Liver (tissue), 9 donors: ENCODE measurements around the gene FBXW5. TPM values are rescaled to one million over a fixed set of nuclear protein-coding genes. Genes with fewer than 3 reads are reported as not detected.

ENCODE experiments used
- DNase-seq: peaks from one replicate; pipeline ENCODE4 v3.0.0-alpha.2; 2017; ENCODE audit warnings: low spot score
- H3K27ac ChIP-seq, 2 donors: one replicate each; pipeline ENCODE4 v1.7.0; 2013; ENCODE audit warnings: inconsistent platforms in 2 of 2, low read length in 2 of 2, control low read depth in 1 of 2, low read depth in 1 of 2, mild to moderate bottlenecking in 1 of 2
- H3K27me3 ChIP-seq, 4 donors: one replicate each; pipeline versions ENCODE4 v1.6.1 to v1.7.0; 2013; ENCODE audit warnings: low read length in 3 of 4, inconsistent platforms in 1 of 4, mild to moderate bottlenecking in 1 of 4, moderate library complexity in 1 of 4; ENCODE audit not compliant: control insufficient read depth in 4 of 4, insufficient read depth in 4 of 4
- H3K36me3 ChIP-seq, 4 donors: one replicate each; pipeline versions ENCODE4 v1.6.1 to v1.7.0; 2013; ENCODE audit warnings: low read length in 3 of 4, mild to moderate bottlenecking in 3 of 4, low read depth in 1 of 4, moderate library complexity in 1 of 4; ENCODE audit not compliant: control insufficient read depth in 4 of 4, insufficient read depth in 3 of 4
- H3K4me1 ChIP-seq, 4 donors: one replicate each; pipeline versions ENCODE4 v1.6.1 to v1.7.0; 2013; ENCODE audit warnings: low read length in 3 of 4, mild to moderate bottlenecking in 3 of 4, moderate library complexity in 1 of 4; ENCODE audit not compliant: control insufficient read depth in 4 of 4, insufficient read depth in 4 of 4
- H3K4me3 ChIP-seq, 3 donors: one replicate each; pipeline versions ENCODE4 v1.6.1 to v1.7.0; 2013; ENCODE audit warnings: low read length in 3 of 3, control low read depth in 1 of 3, low read depth in 1 of 3, mild to moderate bottlenecking in 1 of 3
- H3K9ac ChIP-seq, 2 donors: one replicate each; pipeline ENCODE4 v1.7.0; 2013; ENCODE audit warnings: low read length in 2 of 2, mild to moderate bottlenecking in 2 of 2, moderate library complexity in 2 of 2, control low read depth in 1 of 2, low read depth in 1 of 2
- H3K9me3 ChIP-seq, 4 donors: one replicate each; pipeline versions ENCODE4 v1.6.1 to v1.7.0; 2013; ENCODE audit warnings: low read length in 3 of 4; ENCODE audit not compliant: control insufficient read depth in 4 of 4
- EGR1 ChIP-seq, 2 donors: IDR thresholded peaks; 2 replicates each; pipeline ENCODE4 v1.6.1; 2016 to 2018; ENCODE audit warnings: antibody characterized with exemption in 2 of 2, low read depth in 2 of 2
- FOXA1 ChIP-seq: IDR thresholded peaks from 2 replicates; pipeline ENCODE4 v1.6.1; 2016; ENCODE audit warnings: antibody characterized with exemption
- FOXA2 ChIP-seq: IDR thresholded peaks from 2 replicates; pipeline ENCODE4 v1.6.1; 2016; ENCODE audit warnings: antibody characterized with exemption
- GABPA ChIP-seq, 2 donors: IDR thresholded peaks in 1 of 2; conservative IDR thresholded peaks in 1 of 2; 2 replicates each; pipeline ENCODE4 v1.6.1; 2016; ENCODE audit warnings: antibody characterized with exemption in 2 of 2, mild to moderate bottlenecking in 1 of 2, moderate library complexity in 1 of 2
- HNF4A ChIP-seq, 2 donors: conservative IDR thresholded peaks; 2 replicates each; pipeline ENCODE4 v1.6.1; 2016; ENCODE audit warnings: antibody characterized with exemption in 2 of 2, mild to moderate bottlenecking in 2 of 2
- NR2F2 ChIP-seq: IDR thresholded peaks from 2 replicates; pipeline ENCODE4 v1.6.1; 2016; ENCODE audit warnings: antibody characterized with exemption
- TAF1 ChIP-seq: conservative IDR thresholded peaks from 2 replicates; pipeline ENCODE4 v1.6.1; 2016; ENCODE audit warnings: antibody characterized with exemption, mild to moderate bottlenecking
- YY1 ChIP-seq: IDR thresholded peaks from 2 replicates; pipeline ENCODE4 v1.6.1; 2016; ENCODE audit warnings: antibody characterized with exemption, mild to moderate bottlenecking
- WGBS: extraction: QIAGEN DNeasy Blood & Tissue Kit; methylation state at CpG from one replicate; pipeline ENCODE4 v1.1.7; 2013; 5-methylcytosine and 5-hydroxymethylcytosine counted together
- polyA plus RNA-seq, 2 donors: library from polyadenylated mRNA; stranded (reverse) in 1 of 2; unstranded in 1 of 2; fragments of 200-250 nt in 1 of 2; fragments of >200 nt in 1 of 2; fragmentation: Nextera tagmentation in 1 of 2; extraction: Ambion mirVana in 1 of 2; gene quantifications; one replicate each; pipeline versions ENCODE4 v1.2.1 to v1.2.3, GENCODE V29; 2013 to 2015
- total RNA-seq, 2 donors: library from RNA; depleted of rRNA; stranded (reverse); fragments of >200 nt; gene quantifications; one replicate each; pipeline ENCODE4 v1.2.3, GENCODE V29; 2014
- TF ChIP-seq, protein P1 (sequence below): IDR thresholded peaks from 2 replicates; pipeline ENCODE4 v1.6.1; 2016; ENCODE audit warnings: antibody characterized with exemption
- TF ChIP-seq, protein P2 (sequence below): fragments of 150-350 bp; IDR thresholded peaks from 2 replicates; pipeline ENCODE4 v1.5.1; 2017; ENCODE audit warnings: improper control_type of control experiment, low read depth, low read length; ENCODE audit not compliant: missing input control
- TF ChIP-seq, protein P3 (sequence below): IDR thresholded peaks from 2 replicates; pipeline ENCODE4 v1.6.1; 2016; ENCODE audit warnings: antibody characterized with exemption, mild to moderate bottlenecking
- donor health status: healthy.
- donor health status: healthy.
- donor health status: healthy.
- donor health status: healthy.
- donor health status: healthy.

FBXW5 gene
- total and polyA plus RNA-seq, 4 donors = 64.0 to 163 (median 109) TPM

DNA sequence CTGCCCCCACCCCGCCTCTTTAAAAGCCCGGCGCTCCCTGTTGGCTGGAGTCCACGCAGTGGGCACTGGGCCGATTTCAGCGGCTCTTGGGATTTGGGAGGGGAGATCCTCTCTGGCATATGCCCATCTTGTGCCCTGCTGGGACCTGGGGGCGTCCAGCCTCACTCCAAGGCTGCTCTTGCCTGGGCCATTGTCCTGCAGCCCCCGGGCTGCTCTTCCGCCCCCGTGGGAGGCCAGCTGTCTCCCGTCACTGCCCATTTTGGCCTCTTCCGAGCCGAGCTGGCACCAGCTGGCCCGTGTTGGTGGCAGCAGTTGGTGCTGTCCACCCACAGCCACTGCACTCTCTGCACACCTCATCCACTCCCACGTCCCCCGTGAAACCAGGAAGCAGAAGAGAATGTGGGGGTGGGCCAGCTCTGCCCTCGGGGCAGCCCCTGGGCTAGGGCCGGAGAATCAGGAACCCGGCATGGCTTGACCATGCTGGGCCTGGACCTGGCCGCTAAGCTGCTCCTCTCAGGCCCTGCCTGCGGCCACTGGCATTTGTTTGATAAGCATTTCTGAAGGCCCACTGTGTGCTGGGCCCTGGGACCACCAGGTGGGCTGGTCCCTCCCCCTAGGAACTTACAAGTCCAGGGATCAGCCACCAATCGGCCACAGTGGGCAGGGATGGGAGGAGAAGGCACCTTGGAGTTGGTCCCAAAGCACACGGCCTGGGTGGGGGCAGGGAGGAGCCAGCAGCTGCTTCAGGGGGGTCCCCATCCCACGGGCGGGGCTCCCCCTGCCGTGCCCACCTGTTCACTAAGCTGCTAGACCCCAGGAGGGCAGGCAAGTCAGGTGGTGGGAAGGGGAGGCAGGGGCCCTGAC lies 2.7 kb upstream of the FBXW5 start (continued):
- TF ChIP-seq, protein P1, sequence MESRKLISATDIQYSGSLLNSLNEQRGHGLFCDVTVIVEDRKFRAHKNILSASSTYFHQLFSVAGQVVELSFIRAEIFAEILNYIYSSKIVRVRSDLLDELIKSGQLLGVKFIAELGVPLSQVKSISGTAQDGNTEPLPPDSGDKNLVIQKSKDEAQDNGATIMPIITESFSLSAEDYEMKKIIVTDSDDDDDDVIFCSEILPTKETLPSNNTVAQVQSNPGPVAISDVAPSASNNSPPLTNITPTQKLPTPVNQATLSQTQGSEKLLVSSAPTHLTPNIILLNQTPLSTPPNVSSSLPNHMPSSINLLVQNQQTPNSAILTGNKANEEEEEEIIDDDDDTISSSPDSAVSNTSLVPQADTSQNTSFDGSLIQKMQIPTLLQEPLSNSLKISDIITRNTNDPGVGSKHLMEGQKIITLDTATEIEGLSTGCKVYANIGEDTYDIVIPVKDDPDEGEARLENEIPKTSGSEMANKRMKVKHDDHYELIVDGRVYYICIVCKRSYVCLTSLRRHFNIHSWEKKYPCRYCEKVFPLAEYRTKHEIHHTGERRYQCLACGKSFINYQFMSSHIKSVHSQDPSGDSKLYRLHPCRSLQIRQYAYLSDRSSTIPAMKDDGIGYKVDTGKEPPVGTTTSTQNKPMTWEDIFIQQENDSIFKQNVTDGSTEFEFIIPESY = no peak
- no peak for TF ChIP-seq FOXA2

DNA sequence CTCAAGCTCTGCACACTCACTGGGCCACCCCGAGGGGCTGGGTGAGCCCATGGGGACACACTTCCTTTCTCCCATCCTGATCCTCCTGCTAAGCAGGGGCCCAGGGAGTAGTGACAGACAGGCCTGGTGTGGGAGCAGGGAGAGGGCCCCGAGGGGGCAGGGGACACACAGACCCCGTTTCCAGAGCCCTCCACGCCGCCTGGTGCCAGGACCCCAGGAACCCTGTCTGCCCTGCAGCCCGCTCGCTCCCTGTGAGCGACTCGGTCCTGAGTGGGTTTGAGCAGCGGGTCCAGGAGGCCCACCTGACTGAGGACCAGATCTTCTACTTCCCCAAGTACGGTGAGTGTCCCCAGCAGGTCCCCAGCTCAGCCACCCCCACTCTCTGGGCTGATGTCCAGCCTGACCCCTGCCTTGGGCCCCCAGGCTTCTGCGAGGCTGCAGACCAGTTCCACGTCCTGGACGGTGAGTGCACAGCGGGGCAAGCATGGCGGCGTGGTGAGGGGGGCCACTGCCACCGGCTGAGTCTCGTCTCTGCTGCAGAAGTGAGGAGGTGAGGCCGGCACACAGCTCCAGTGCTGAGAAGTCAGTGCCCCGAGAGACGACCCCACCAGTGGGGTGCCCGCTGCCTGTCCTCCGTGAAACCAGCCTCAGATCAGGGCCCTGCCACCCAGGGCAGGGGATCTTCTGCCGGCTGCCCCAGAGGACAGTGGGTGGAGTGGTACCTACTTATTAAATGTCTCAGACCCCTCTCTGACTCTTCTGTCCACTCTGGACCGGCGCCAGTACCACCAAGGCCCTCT lies 1.9 kb upstream of the FBXW5 start:
- H3K27me3 ChIP-seq = no peaks in the 10 kb centered on the region
- no peaks in the 10 kb centered on the region for H3K9me3 ChIP-seq
- H3K4me1 ChIP-seq = peaks cover 10 to 58% (median 38%) of the 10 kb centered on the region in 4 donors
- peak overlapping the region; percentile 86 to 95 for H3K27ac ChIP-seq
- TF ChIP-seq FOXA2 (no peak), YY1 (no peak), HNF4A (conservative IDR thresholded peaks at IDR 0.05) (no peak)
- WGBS = 46% methylated on average over 27 of the region's 27 CpGs
- peak overlapping the region; percentile 20 to 63 for H3K9ac ChIP-seq
- DNase-seq = no peak
- H3K4me3 ChIP-seq = peak overlapping the region; percentile 62 to 78 (median 64)
- peaks cover 0 to 8% (median 3%) of the 10 kb centered on the region in 4 donors for H3K36me3 ChIP-seq

DNA sequence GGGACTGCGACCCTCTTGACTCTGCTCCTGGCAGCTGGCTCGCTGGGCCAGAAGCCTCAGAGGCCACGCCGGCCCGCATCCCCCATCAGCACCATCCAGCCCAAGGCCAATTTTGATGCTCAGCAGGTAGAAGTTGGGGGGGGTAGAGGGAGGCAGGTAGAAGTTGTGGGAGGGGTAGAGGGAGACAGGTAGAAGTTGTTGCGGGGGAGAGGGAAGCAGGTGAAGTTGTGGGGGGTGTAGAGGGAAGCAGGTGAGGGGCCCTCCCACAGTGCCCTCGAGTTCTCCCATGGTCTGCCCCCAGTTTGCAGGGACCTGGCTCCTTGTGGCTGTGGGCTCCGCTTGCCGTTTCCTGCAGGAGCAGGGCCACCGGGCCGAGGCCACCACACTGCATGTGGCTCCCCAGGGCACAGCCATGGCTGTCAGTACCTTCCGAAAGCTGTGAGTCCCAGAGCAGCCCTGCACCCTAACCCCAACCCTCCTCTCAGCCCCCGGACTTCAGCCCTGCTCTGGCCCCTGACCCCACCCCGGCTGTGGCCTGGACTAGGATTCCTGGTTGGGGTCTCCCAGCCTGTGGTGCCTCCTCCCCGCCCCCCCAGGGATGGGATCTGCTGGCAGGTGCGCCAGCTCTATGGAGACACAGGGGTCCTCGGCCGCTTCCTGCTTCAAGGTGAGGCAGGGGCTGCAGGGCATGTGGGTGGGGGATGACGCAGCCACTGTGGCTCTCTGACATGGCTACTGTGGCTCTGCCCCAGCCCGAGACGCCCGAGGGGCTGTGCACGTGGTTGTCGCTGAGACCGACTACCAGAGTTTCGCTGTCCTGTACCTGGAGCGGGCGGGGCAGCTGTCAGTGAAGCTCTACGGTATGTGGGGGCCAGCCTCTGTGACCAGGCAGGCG lies 1.0 kb upstream of the FBXW5 start:
- DNase-seq = no peak
- 44% methylated on average over 30 of the region's 30 CpGs for whole genome bisulfite sequencing
- no peaks in the 10 kb centered on the region for H3K9me3 ChIP-seq
- H3K27me3 ChIP-seq = no peaks in the 10 kb centered on the region
- H3K4me3 ChIP-seq = peak overlapping the region; percentile 62 to 78 (median 75)
- H3K27ac ChIP-seq = peak overlapping the region; percentile 86 to 95
- TF ChIP-seq EGR1 (IDR thresholded peaks at IDR 0.05; ENCODE audit: low read depth in 2 of 2) = peak in 1 of 2 donors; percentile 13
- TF ChIP-seq, protein P2, sequence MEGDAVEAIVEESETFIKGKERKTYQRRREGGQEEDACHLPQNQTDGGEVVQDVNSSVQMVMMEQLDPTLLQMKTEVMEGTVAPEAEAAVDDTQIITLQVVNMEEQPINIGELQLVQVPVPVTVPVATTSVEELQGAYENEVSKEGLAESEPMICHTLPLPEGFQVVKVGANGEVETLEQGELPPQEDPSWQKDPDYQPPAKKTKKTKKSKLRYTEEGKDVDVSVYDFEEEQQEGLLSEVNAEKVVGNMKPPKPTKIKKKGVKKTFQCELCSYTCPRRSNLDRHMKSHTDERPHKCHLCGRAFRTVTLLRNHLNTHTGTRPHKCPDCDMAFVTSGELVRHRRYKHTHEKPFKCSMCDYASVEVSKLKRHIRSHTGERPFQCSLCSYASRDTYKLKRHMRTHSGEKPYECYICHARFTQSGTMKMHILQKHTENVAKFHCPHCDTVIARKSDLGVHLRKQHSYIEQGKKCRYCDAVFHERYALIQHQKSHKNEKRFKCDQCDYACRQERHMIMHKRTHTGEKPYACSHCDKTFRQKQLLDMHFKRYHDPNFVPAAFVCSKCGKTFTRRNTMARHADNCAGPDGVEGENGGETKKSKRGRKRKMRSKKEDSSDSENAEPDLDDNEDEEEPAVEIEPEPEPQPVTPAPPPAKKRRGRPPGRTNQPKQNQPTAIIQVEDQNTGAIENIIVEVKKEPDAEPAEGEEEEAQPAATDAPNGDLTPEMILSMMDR = no peak
- TF ChIP-seq NR2F2 = no peak
- TF ChIP-seq, protein P3, sequence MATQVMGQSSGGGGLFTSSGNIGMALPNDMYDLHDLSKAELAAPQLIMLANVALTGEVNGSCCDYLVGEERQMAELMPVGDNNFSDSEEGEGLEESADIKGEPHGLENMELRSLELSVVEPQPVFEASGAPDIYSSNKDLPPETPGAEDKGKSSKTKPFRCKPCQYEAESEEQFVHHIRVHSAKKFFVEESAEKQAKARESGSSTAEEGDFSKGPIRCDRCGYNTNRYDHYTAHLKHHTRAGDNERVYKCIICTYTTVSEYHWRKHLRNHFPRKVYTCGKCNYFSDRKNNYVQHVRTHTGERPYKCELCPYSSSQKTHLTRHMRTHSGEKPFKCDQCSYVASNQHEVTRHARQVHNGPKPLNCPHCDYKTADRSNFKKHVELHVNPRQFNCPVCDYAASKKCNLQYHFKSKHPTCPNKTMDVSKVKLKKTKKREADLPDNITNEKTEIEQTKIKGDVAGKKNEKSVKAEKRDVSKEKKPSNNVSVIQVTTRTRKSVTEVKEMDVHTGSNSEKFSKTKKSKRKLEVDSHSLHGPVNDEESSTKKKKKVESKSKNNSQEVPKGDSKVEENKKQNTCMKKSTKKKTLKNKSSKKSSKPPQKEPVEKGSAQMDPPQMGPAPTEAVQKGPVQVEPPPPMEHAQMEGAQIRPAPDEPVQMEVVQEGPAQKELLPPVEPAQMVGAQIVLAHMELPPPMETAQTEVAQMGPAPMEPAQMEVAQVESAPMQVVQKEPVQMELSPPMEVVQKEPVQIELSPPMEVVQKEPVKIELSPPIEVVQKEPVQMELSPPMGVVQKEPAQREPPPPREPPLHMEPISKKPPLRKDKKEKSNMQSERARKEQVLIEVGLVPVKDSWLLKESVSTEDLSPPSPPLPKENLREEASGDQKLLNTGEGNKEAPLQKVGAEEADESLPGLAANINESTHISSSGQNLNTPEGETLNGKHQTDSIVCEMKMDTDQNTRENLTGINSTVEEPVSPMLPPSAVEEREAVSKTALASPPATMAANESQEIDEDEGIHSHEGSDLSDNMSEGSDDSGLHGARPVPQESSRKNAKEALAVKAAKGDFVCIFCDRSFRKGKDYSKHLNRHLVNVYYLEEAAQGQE = peak; percentile 3
- TF ChIP-seq FOXA1 = peak; percentile 6
- TF ChIP-seq TAF1 = peak; percentile 50
- no peak for TF ChIP-seq GABPA (IDR thresholded peaks at IDR 0.05 in 1 of 2, conservative IDR thresholded peaks at IDR 0.05 in 1 of 2)
- H3K9ac ChIP-seq = peak overlapping the region; percentile 63 to 74
- peaks cover 13 to 67% (median 42%) of the 10 kb centered on the region in 4 donors for H3K4me1 ChIP-seq
- H3K36me3 ChIP-seq = peaks cover 0 to 14% (median 8%) of the 10 kb centered on the region in 4 donors
